HG03439 (cell line): ENCODE data around the gene RPS27L.
"Not testable (repeated sequence)": the region's sequence is repeated elsewhere in the genome, so short reads cannot be mapped to it uniquely, and the experiment has no call there.

ENCODE experiments used
- ATAC-seq: cut with Tn5 transposase; IDR thresholded peaks from one replicate; pipeline ENCODE4 v1.9.1; 2021; ENCODE audit warnings: mild to moderate bottlenecking, moderate library complexity; ENCODE audit not compliant: unreplicated experiment

The RPS27L gene

DNA sequence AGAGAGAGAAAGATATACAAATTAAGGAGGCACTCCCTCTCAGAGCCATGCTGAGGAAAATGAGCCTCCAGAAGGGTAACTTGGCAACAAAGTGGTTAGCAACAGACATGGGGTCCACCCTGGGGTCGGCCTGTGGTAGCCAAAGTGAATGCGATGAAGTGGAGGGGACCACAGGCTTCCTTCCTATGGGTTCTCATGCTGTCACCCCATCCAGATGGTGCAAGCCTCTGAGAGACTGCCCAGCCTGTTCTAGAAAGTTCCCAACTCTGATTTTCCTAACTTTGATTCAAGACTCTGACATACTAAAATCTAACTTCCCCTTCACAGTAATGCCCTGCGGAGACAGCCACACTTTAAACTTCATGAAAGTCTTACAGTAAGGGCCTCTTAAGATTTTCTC, 53.9 kb downstream of the RPS27L start:
- ATAC-seq = no peak

DNA sequence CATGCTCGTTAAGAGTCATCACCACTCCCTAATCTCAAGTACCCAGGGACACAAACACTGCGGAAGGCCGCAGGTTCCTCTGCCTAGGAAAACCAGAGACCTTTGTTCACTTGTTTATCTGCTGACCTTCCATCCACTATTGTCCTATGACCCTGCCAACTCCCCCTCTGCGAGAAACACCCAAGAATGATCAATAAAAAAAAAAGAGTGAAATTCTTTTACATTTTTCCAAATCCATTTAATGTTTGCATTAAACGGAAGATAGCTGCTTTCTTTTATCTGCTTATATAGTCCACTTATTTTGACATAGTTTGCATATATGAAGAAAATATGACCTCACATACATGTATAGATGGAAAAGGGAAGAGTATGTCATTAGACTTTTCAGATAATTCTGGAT, 57.7 kb downstream of the RPS27L start:
- ATAC-seq = not testable (repeated sequence)

DNA sequence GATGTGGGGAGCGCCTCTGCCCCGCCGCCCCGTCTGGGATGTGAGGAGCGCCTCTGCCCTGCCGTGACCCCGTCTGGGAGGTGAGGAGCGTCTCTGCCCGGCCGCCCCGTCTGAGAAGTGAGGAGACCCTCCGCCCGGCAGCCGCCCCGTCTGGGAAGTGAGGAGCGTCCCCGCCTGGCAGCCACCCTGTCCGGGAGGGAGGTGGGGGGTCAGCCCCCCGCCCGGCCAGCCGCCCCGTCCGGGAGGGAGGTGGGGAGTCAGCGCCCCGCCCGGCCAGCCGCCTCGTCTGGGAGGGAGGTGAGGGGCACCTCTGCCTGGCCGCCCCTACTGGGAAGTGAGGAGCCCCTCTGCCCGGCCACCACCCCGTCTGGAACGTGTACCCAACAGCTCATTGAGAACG, 58.4 kb downstream of the RPS27L start:
- ATAC-seq = not testable (repeated sequence)
